ENCODE results near the gene TAS2R39. TPM values are rescaled to one million over a fixed set of nuclear protein-coding genes. Genes with fewer than 3 reads are reported as not detected.

The TAS2R39 gene
- total RNA-seq (2021), result not detected in 2 replicates
- long read RNA-seq, result 0 reads

GRCh38 chr7:143183024-143183423 is at the start of gene TAS2R39:
Gene TAS2R39, plus strand, starts transcription at chr7:143183419. Its CDS starts 0 bp downstream, at chr7:143183419.
- Histone ChIP-seq H4K5ac (ENCODE audit: insufficient read length, low read depth, low read length) (no peak within 1 kb of the TSS), H3K18ac (ENCODE audit: insufficient read length, low read depth, low read length) (no peak within 1 kb of the TSS), H4K20me1 (ENCODE audit: control insufficient read depth, insufficient read depth, insufficient read length) (no peaks in the 10 kb centered on the region), H4K91ac (ENCODE audit: insufficient read length, low read depth, low read length) (no peak within 1 kb of the TSS), H3K23me2 (ENCODE audit: insufficient read length, low read depth, low read length, poor library complexity, severe bottlenecking) (no peaks in the 10 kb centered on the region), H3K9ac (ENCODE audit: extremely low read depth, insufficient read length, low read length) (no peak within 1 kb of the TSS), H2BK5ac (ENCODE audit: insufficient read length, low read length) (no peak within 1 kb of the TSS), H4K8ac (replicated peaks; ENCODE audit: insufficient read length, low read depth, low read length) (no peak within 1 kb of the TSS), H2BK20ac (ENCODE audit: low read depth, low read length, poor library complexity, severe bottlenecking) (no peak within 1 kb of the TSS), H3K9me3 (ENCODE audit: control insufficient read depth, low read depth, low read length) (no peaks in the 10 kb centered on the region), H2AFZ (ENCODE audit: low read length) (no peak within 1 kb of the TSS), H3K23ac (ENCODE audit: insufficient read length, low read depth, low read length) (no peak within 1 kb of the TSS), H2BK120ac (ENCODE audit: low read depth, low read length, poor library complexity, severe bottlenecking) (no peak within 1 kb of the TSS), H3K79me2 (ENCODE audit: insufficient read depth, low read length) (no peaks in the 10 kb centered on the region), H3K4ac (ENCODE audit: low read depth, low read length) (no peak within 1 kb of the TSS), H3K27ac (ENCODE audit: insufficient read length, low read depth, low read length) (no peak within 1 kb of the TSS), H3K56ac (ENCODE audit: insufficient read length, low read depth, low read length) (no peak within 1 kb of the TSS), H3K4me1 (ENCODE audit: insufficient read depth, low read length) (no peaks in the 10 kb centered on the region), H3K4me2 (ENCODE audit: insufficient read depth, insufficient read length, low read length) (no peak within 1 kb of the TSS), H3K79me1 (ENCODE audit: insufficient read depth, low read depth, low read length, poor library complexity, severe bottlenecking) (no peaks in the 10 kb centered on the region), H3K27me3 (ENCODE audit: insufficient read depth, low read length) (no peaks in the 10 kb centered on the region), H3T11ph (ENCODE audit: low read length) (no peak within 1 kb of the TSS), H2BK15ac (ENCODE audit: low read depth, low read length) (no peak within 1 kb of the TSS), H2AK5ac (ENCODE audit: insufficient read length, low read length) (no peak within 1 kb of the TSS), H2BK12ac (ENCODE audit: insufficient read length, low read depth, low read length) (no peak within 1 kb of the TSS), H3K14ac (ENCODE audit: insufficient read depth, low read length) (no peak within 1 kb of the TSS)
- WGBS (ENCODE audit: extremely low coverage, insufficient read length, low lambda C conversion rate), result no CpG with 5 or more reads among the region's 3 CpGs
- Mint-ChIP-seq H3K9me3 (peaks cover 2 to 3% of the 10 kb centered on the region in 2 experiments; a peak in 3 of 5 replicates), H3K27ac (no peak within 1 kb of the TSS), H3K36me3 (ENCODE audit: insufficient read depth in 1 of 3, low read depth in 3 of 3) (no peaks in the 10 kb centered on the region; a peak in 1 of 7 replicates), H3K4me3 (no peak within 1 kb of the TSS), H3K4me1 (peaks cover 6 to 10% of the 10 kb centered on the region in 2 experiments), H3K27me3 (ENCODE audit: low read depth) (no peaks in the 10 kb centered on the region; the same call in 1 of the 2 replicates)
- no peak for TF ChIP-seq CTCF (conservative IDR thresholded peaks at IDR 0.05)
- no peak for DNase-seq

Data from H9 (cell line).